IPS-20b (cell line): ENCODE results near the gene RPL41.

ENCODE experiments used
- H3K27ac ChIP-seq: one replicate; pipeline ENCODE4 v1.5.1; 2013; ENCODE audit warnings: low read length
- H3K27me3 ChIP-seq: 2 replicates; pipeline ENCODE4 v1.6.1; 2013; ENCODE audit warnings: mild to moderate bottlenecking, low read length, inconsistent platforms; ENCODE audit not compliant: insufficient read depth
- H3K36me3 ChIP-seq: 2 replicates; pipeline ENCODE4 v1.6.1; 2013; ENCODE audit warnings: low read depth, mild to moderate bottlenecking, inconsistent platforms, low read length, moderate library complexity; ENCODE audit not compliant: insufficient read depth
- H3K4me1 ChIP-seq: 2 replicates; pipeline ENCODE4 v1.6.1; 2013; ENCODE audit warnings: mild to moderate bottlenecking, control low read depth, inconsistent platforms, low read length, moderate library complexity; ENCODE audit not compliant: insufficient read depth
- H3K4me3 ChIP-seq: 2 replicates; pipeline ENCODE4 v1.5.1; 2013; ENCODE audit warnings: mild to moderate bottlenecking, low read length, inconsistent platforms
- H3K9ac ChIP-seq: 2 replicates; pipeline ENCODE4 v1.6.1; 2013; ENCODE audit warnings: low read depth, mild to moderate bottlenecking, inconsistent platforms, low read length, moderate library complexity
- H3K9me3 ChIP-seq: 2 replicates; pipeline ENCODE4 v1.6.1; 2013; ENCODE audit warnings: mild to moderate bottlenecking, low read depth, low read length, inconsistent platforms; ENCODE audit not compliant: insufficient read depth

RPL41 gene

DNA sequence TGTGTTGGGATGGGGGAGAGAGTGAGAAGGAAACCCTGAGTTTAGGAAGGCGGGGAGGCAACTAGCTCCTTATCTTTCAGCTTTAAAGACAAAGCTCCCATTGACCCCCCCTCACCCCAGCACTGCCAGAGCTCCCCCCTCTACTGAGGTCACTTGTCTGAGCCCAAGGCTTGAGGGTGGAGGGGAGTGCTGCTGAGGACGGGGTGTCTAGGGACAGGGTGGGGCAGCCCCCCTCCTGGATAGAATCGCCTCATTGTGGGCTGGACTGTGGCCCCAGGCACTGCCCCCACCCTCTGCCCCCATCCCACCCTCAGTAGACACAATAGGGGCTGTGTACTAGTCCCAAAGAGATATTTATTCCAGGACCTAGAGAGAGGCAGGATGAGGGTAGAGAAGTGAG is 33.5 kb upstream of the RPL41 start:
- Histone ChIP-seq H3K9me3 (no peaks in the 10 kb centered on the region), H3K27me3 (peaks cover 6% of the 10 kb centered on the region; the same call in 1 of the 2 replicates), H3K4me1 (peaks cover 21% of the 10 kb centered on the region), H3K27ac (no peak overlapping the region), H3K9ac (no peak overlapping the region; the same call in 1 of the 2 replicates), H3K4me3 (no peak overlapping the region), H3K36me3 (peaks cover 45% of the 10 kb centered on the region)

DNA sequence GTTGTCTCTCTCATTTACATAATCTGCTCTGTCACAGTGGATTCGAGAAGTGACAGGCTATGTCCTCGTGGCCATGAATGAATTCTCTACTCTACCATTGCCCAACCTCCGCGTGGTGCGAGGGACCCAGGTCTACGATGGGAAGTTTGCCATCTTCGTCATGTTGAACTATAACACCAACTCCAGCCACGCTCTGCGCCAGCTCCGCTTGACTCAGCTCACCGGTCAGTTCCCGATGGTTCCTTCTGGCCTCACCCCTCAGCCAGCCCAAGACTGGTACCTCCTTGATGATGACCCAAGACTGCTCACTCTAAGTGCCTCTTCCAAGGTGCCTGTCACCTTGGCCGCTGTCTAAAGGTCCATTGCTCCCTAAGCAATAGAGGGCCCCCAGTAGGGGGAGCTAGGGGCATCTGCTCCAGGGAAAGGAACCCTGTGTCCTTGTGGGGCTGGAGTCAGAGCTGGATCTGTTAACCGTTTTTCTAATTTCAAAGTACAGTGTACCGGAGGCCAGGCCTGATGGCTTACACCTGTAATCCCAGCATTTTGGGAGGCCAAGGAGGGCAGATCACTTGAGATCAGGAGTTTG is 31.4 kb upstream of the RPL41 start:
- no peak overlapping the region for H3K9ac ChIP-seq
- no peaks in the 10 kb centered on the region for H3K9me3 ChIP-seq
- H3K4me1 ChIP-seq, result peaks cover 17% of the 10 kb centered on the region
- H3K4me3 ChIP-seq, result no peak overlapping the region
- no peak overlapping the region for H3K27ac ChIP-seq
- H3K36me3 ChIP-seq, result peaks cover 64% of the 10 kb centered on the region
- peaks cover 6% of the 10 kb centered on the region; the same call in 1 of the 2 replicates for H3K27me3 ChIP-seq

DNA sequence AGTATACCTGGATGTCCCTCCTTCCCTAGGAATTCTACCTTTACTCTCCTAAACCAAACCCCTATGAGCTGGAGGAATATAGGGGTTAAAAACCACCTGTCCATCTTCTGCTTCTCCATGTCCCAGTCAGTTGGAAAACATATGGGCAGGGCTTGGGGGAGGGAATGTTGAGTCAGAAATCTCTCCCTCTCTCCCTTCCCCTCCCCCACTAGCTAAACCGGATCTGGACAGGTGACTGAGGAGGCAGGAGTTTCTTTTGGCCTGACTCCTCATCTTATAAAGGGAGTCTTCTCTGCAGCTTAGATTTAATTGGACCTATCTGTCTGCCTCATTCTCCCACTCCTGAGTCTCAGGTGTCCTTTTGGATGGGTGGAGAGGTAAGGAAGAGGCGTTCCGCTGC is 30.3 kb upstream of the RPL41 start:
- Histone ChIP-seq H3K4me3 (no peak overlapping the region), H3K36me3 (peaks cover 71% of the 10 kb centered on the region), H3K9me3 (no peaks in the 10 kb centered on the region), H3K27ac (no peak overlapping the region), H3K9ac (no peak overlapping the region), H3K4me1 (peaks cover 16% of the 10 kb centered on the region), H3K27me3 (no peaks in the 10 kb centered on the region)

DNA sequence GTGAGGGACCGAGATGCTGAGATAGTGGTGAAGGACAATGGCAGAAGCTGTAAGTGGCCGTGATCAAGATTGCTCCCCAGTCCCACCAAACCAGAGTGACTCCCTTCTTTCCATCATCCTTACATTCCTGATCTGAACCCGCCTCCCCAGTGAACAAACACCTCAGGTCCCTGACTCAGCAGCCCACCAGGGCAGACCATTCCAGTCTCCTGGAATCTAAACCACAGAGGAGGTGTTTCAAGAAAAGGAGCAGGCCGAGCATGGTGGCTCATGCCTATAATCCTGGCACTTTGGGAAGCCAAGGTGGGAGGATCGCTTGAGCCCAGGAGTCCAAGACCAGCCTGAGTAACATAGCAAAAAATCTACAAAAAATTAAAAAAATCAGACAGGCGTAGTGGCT is 29.8 kb upstream of the RPL41 start:
- Histone ChIP-seq H3K4me1 (peaks cover 10% of the 10 kb centered on the region), H3K9ac (no peak overlapping the region), H3K4me3 (no peak overlapping the region), H3K36me3 (peaks cover 74% of the 10 kb centered on the region), H3K27me3 (no peaks in the 10 kb centered on the region), H3K9me3 (no peaks in the 10 kb centered on the region), H3K27ac (no peak overlapping the region)

DNA sequence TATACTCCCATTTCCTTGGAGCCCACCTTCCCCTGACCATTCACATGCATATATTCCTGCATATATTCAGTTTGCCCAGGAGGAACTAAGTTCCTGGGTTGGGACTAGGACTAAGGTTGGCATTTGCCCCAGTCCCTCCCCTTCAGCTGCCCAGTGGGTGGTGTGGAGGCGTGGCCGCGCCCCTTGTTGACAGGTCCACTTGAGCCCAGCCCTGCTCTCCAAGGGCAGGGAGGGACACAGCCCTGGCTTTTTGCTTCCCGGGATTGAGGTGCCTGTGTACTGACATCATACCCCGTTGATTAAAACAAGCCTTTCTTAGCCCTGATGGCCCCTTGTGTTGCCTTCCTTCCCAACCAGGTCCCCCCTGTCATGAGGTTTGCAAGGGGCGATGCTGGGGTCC is 29.2 kb upstream of the RPL41 start:
- Histone ChIP-seq H3K36me3 (peaks cover 72% of the 10 kb centered on the region), H3K9me3 (no peaks in the 10 kb centered on the region), H3K9ac (no peak overlapping the region), H3K4me1 (peaks cover 4% of the 10 kb centered on the region), H3K4me3 (no peak overlapping the region), H3K27me3 (no peaks in the 10 kb centered on the region), H3K27ac (no peak overlapping the region)

DNA sequence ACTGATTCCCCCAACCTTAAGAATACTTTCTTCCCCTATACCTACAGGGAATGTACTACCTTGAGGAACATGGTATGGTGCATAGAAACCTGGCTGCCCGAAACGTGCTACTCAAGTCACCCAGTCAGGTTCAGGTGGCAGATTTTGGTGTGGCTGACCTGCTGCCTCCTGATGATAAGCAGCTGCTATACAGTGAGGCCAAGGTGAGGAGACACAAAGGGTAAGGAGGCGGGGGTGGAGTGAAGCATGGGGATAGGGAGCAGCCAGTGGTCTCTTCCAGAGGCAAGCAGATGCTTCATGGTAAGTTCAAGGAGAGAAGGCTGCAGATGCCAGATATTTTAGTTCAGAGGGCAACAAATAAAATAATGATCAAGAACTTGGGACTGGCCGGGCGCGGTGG is 18.7 kb upstream of the RPL41 start:
- Histone ChIP-seq H3K4me3 (no peak overlapping the region), H3K36me3 (peaks cover 90% of the 10 kb centered on the region), H3K9me3 (no peaks in the 10 kb centered on the region), H3K4me1 (no peaks in the 10 kb centered on the region), H3K9ac (no peak overlapping the region), H3K27ac (no peak overlapping the region), H3K27me3 (no peaks in the 10 kb centered on the region)

DNA sequence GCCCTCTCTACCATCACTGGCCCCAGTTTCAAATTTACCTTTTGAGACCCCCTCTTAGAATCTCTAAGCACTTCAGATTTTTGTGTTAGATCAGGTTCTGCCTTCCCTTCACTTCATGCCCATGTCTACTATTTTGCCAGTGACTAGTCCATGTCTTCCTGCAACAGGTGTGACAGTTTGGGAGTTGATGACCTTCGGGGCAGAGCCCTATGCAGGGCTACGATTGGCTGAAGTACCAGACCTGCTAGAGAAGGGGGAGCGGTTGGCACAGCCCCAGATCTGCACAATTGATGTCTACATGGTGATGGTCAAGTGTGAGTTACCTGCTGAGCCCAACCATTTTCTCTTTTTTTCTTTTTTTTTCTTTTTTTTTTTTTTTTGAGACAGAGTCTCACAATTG is 17.8 kb upstream of the RPL41 start:
- Histone ChIP-seq H3K27me3 (no peaks in the 10 kb centered on the region), H3K36me3 (peaks cover 81% of the 10 kb centered on the region), H3K4me1 (no peaks in the 10 kb centered on the region), H3K27ac (no peak overlapping the region), H3K9me3 (no peaks in the 10 kb centered on the region), H3K4me3 (no peak overlapping the region), H3K9ac (no peak overlapping the region)

DNA sequence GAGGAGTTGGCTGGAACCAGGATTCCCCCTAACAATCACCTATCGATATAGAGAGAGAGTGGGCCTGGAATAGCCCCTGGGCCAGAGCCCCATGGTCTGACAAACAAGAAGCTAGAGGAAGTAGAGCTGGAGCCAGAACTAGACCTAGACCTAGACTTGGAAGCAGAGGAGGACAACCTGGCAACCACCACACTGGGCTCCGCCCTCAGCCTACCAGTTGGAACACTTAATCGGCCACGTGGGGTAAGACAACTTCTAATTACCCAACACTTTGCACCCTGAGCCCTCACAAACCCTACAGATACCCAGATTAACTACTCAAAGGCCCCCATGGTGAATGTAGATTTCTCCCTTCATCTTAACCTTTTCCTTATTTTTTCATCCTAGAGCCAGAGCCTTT is 16.6 kb upstream of the RPL41 start:
- Histone ChIP-seq H3K4me3 (no peak overlapping the region), H3K9me3 (no peaks in the 10 kb centered on the region), H3K9ac (no peak overlapping the region), H3K27me3 (no peaks in the 10 kb centered on the region), H3K36me3 (peaks cover 71% of the 10 kb centered on the region), H3K4me1 (no peaks in the 10 kb centered on the region), H3K27ac (no peak overlapping the region)

DNA sequence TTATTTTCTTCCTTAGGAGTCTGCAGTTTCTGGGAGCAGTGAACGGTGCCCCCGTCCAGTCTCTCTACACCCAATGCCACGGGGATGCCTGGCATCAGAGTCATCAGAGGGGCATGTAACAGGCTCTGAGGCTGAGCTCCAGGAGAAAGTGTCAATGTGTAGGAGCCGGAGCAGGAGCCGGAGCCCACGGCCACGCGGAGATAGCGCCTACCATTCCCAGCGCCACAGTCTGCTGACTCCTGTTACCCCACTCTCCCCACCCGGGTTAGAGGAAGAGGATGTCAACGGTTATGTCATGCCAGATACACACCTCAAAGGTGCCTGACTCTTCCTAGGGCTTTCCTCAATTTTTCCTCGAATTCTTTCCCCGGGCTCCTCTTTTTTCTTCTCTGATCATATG is 15.4 kb upstream of the RPL41 start:
- H3K4me1 ChIP-seq, result peaks cover 2% of the 10 kb centered on the region
- H3K36me3 ChIP-seq, result peaks cover 60% of the 10 kb centered on the region
- no peak overlapping the region for H3K4me3 ChIP-seq
- H3K27ac ChIP-seq, result no peak overlapping the region
- H3K9ac ChIP-seq, result no peak overlapping the region
- no peaks in the 10 kb centered on the region for H3K9me3 ChIP-seq
- no peaks in the 10 kb centered on the region for H3K27me3 ChIP-seq

DNA sequence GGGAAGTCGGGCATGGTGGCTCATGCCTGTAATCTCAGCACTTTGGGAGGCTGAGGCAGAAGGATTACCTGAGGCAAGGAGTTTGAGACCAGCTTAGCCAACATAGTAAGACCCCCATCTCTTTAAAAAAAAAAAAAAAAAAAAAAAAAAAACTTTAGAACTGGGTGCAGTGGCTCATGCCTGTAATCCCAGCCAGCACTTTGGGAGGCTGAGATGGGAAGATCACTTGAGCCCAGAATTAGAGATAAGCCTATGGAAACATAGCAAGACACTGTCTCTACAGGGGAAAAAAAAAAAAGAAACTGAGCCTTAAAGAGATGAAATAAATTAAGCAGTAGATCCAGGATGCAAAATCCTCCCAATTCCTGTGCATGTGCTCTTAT is 13.8 kb upstream of the RPL41 start:
- Histone ChIP-seq H3K4me3 (no peak overlapping the region), H3K9ac (no peak overlapping the region), H3K27ac (no peak overlapping the region), H3K36me3 (peaks cover 60% of the 10 kb centered on the region), H3K4me1 (peaks cover 5% of the 10 kb centered on the region), H3K9me3 (no peaks in the 10 kb centered on the region), H3K27me3 (no peaks in the 10 kb centered on the region)

DNA sequence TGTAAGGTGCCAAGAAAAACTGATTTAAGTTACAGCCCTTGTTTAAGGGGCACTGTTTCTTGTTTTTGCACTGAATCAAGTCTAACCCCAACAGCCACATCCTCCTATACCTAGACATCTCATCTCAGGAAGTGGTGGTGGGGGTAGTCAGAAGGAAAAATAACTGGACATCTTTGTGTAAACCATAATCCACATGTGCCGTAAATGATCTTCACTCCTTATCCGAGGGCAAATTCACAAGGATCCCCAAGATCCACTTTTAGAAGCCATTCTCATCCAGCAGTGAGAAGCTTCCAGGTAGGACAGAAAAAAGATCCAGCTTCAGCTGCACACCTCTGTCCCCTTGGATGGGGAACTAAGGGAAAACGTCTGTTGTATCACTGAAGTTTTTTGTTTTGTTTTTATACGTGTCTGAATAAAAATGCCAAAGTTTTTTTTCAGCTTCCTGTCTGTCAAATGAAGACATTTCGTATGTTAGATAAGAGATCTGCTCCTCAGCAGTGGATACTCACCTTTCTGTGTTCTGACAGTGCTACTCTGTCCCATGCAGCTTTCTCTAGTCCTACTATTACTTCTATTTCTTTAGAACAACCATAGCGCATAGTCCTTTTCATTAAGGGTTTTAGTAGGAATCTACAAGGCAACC is 13.2 kb upstream of the RPL41 start:
- Histone ChIP-seq H3K9me3 (no peaks in the 10 kb centered on the region), H3K4me3 (peak overlapping the region; percentile 85), H3K27me3 (no peaks in the 10 kb centered on the region), H3K27ac (peak overlapping the region; percentile 12), H3K9ac (peak overlapping the region; percentile 85), H3K4me1 (peaks cover 5% of the 10 kb centered on the region), H3K36me3 (peaks cover 62% of the 10 kb centered on the region)

DNA sequence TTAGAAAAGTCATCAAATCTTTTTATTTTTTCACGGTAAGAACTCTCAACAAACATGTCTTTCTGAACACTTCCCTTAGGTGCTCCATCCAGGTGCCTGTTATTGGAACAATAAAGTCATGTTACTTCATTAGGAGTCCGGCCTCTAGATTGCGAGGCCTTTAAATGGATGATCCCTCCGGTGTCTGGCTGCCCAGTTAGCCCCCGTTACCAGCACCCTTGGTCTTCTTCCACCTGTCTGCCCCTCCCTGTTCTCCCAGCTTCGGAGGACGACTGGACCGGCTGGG is 12.7 kb upstream of the RPL41 start:
- no peaks in the 10 kb centered on the region for H3K9me3 ChIP-seq
- H3K27ac ChIP-seq, result peak overlapping the region; percentile 12
- H3K4me1 ChIP-seq, result peaks cover 5% of the 10 kb centered on the region
- H3K9ac ChIP-seq, result peak overlapping the region; percentile 85; the same call in 1 of the 2 replicates
- H3K27me3 ChIP-seq, result no peaks in the 10 kb centered on the region
- peak overlapping the region; percentile 85 for H3K4me3 ChIP-seq
- H3K36me3 ChIP-seq, result peaks cover 62% of the 10 kb centered on the region
